Osteocyte (in vitro differentiated cells): ENCODE data around the gene HYDIN. TPM values are rescaled to one million over a fixed set of nuclear protein-coding genes. Genes with fewer than 3 reads are reported as not detected.

Experiments used
- DNase-seq: peaks from one replicate; pipeline ENCODE4 v3.0.0; 2021; ENCODE audit warnings: mixed read lengths; ENCODE audit not compliant: unreplicated experiment; ENCODE audit errors: extremely low spot score
- H3K27ac Mint-ChIP-seq: one replicate; pipeline ENCODE4 v1.8.0; 2021; ENCODE audit warnings: mild to moderate bottlenecking, mixed read lengths; ENCODE audit not compliant: unreplicated experiment
- H3K27me3 Mint-ChIP-seq: one replicate; pipeline ENCODE4 v1.8.0; 2021; ENCODE audit warnings: mixed read lengths; ENCODE audit not compliant: unreplicated experiment
- H3K36me3 Mint-ChIP-seq: one replicate; pipeline ENCODE4 v1.8.0; 2021; ENCODE audit warnings: mixed read lengths; ENCODE audit not compliant: unreplicated experiment
- H3K4me1 Mint-ChIP-seq: one replicate; pipeline ENCODE4 v1.8.0; 2021; ENCODE audit warnings: mixed read lengths; ENCODE audit not compliant: unreplicated experiment
- H3K4me3 Mint-ChIP-seq: one replicate; pipeline ENCODE4 v1.8.0; 2021; ENCODE audit warnings: mild to moderate bottlenecking, moderate library complexity, mixed read lengths; ENCODE audit not compliant: unreplicated experiment
- H3K9me3 Mint-ChIP-seq: one replicate; pipeline ENCODE4 v1.8.0; 2021; ENCODE audit warnings: mixed read lengths; ENCODE audit not compliant: unreplicated experiment
- total RNA-seq: library from RNA; stranded (reverse); gene quantifications from 2 replicates; pipeline ENCODE4 v1.2.1, GENCODE V29; 2021
- TF ChIP-seq, protein P1 (sequence below): fragments of 200-600 bp; sonication (generic); IDR thresholded peaks from 2 replicates; pipeline ENCODE4 v1.5.0; 2021; ENCODE audit warnings: antibody characterized with exemption, mild to moderate bottlenecking, moderate library complexity

The HYDIN gene
- total RNA-seq, 1 donor from 2014 or later, result not detected

DNA sequence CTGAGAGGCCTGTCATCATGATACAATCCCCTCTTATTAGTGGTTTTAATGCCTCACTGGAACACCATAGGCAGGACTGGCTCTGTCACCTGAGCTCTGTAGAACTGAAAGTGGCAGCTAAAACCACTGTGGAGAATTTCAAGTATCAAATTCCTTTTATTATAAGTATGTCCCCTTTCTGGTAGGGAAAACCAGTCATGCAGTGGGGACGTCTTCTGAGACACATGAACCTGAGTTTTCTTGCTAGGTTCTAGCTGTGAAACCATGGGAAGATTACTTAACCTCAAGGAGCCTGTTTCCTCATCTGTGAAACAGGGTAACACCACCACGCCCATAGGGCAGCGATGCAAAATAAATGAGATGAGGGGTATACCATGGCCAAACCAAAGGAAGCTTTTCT lies 434.2 kb downstream of the HYDIN start:
- TF ChIP-seq, protein P1, sequence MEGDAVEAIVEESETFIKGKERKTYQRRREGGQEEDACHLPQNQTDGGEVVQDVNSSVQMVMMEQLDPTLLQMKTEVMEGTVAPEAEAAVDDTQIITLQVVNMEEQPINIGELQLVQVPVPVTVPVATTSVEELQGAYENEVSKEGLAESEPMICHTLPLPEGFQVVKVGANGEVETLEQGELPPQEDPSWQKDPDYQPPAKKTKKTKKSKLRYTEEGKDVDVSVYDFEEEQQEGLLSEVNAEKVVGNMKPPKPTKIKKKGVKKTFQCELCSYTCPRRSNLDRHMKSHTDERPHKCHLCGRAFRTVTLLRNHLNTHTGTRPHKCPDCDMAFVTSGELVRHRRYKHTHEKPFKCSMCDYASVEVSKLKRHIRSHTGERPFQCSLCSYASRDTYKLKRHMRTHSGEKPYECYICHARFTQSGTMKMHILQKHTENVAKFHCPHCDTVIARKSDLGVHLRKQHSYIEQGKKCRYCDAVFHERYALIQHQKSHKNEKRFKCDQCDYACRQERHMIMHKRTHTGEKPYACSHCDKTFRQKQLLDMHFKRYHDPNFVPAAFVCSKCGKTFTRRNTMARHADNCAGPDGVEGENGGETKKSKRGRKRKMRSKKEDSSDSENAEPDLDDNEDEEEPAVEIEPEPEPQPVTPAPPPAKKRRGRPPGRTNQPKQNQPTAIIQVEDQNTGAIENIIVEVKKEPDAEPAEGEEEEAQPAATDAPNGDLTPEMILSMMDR, result no peak
- Mint-ChIP-seq H3K27ac (no peak overlapping the region), H3K4me1 (peaks cover 17% of the 10 kb centered on the region), H3K4me3 (no peak overlapping the region), H3K36me3 (peaks cover 2% of the 10 kb centered on the region), H3K27me3 (no peaks in the 10 kb centered on the region), H3K9me3 (no peaks in the 10 kb centered on the region)
- DNase-seq, result no peak

DNA sequence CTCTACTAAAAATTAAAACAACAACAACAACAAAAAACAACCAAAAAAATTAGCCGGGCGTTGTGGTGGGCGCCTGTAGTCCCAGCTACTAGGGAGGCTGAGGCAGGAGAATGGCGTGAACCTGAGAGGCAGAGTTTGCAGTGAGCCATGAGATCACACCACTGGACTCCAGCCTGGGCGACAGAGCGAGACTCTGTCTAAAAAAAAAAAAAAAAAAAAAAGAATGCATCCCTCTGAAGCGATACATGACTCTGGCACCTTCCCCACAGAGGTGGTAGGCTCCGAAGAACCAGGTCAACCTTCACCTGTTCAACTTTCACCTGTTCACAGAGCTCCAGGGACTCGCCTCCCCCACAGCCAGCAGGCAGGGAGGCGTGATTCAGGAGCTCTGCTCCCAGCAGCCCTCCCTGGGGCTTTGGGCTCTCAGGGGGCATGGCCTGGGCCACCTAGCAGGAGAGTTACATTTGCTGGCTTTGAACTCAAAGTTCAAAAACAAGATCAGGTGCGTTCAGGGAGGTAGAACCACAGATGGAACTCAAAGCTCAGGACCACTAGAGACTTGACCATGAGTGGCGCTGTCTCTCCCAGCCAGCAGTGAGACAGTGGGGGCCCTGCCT lies 435.1 kb downstream of the HYDIN start:
- Mint-ChIP-seq H3K4me1 (peaks cover 18% of the 10 kb centered on the region), H3K27me3 (no peaks in the 10 kb centered on the region), H3K27ac (no peak overlapping the region), H3K4me3 (no peak overlapping the region), H3K36me3 (peaks cover 2% of the 10 kb centered on the region), H3K9me3 (no peaks in the 10 kb centered on the region)
- no peak for DNase-seq
- TF ChIP-seq, protein P1, result no peak

DNA sequence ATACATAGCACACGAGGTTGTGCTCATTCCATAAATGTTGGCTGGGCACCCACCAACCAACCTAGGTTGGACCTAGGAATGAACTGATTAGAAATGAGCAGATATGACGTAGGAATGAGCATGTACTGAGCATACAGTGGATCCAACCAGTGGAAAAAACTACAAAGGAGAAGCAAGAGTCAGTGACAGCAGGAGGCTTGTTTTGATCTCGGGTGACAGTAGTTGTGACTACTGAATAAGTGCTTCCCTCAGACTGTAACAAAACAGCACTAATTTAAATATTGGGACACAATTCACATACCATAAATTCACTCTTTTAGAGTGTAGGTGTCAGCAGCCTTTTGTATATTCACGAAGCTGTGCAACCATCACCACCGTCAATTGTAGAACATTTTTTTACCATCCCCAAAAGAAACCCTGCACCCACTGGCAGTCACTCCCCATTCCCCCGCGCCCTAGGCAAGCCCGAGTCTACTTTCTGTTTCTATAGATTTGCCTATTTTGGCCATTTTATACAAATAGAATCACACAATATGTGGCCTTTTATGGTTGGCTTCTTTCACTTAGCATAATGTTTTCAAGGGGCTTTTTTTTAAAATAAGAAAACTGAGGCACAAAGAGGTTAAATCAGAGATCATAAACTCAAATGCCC lies 436.5 kb downstream of the HYDIN start:
- no peak for DNase-seq
- Mint-ChIP-seq H3K4me3 (no peak overlapping the region), H3K9me3 (no peaks in the 10 kb centered on the region), H3K4me1 (peaks cover 15% of the 10 kb centered on the region), H3K27ac (no peak overlapping the region), H3K27me3 (no peaks in the 10 kb centered on the region), H3K36me3 (peaks cover 2% of the 10 kb centered on the region)
- TF ChIP-seq, protein P1, result no peak

DNA sequence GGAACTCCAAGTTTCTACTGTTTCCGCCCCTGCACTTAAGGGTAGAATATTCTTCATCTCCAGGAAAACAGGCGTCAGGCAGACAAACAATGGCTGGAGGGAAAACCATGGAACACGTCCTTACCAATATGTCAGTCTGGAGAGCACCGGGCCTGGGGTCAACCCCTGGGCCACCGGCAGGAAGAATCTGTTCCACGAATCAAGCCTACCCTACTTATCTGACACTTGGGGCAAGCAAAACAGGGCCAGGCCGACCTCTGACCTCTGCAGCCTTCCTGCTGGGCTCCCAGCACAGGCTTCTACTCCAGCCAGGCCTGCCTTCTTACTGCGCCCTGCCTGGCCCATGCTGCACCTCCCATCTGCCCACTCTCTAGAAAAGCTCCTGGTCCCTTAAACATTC lies 439.7 kb downstream of the HYDIN start:
- no peak overlapping the region for H3K4me3 Mint-ChIP-seq

More for the DNA sequence above, 439.7 kb downstream of the HYDIN start:
- Mint-ChIP-seq H3K27me3 (no peaks in the 10 kb centered on the region), H3K4me1 (peaks cover 16% of the 10 kb centered on the region), H3K9me3 (no peaks in the 10 kb centered on the region), H3K27ac (no peak overlapping the region), H3K36me3 (peaks cover 5% of the 10 kb centered on the region)
- DNase-seq, result no peak
- TF ChIP-seq, protein P1, result no peak
